GM18873 (cell line): Measurements from ENCODE around the gene ITSN1.

Source experiments
- ATAC-seq: cut with Tn5 transposase; IDR thresholded peaks from one replicate; pipeline ENCODE4 v1.9.1; 2021; ENCODE audit warnings: mild to moderate bottlenecking, moderate library complexity, moderate number of reproducible peaks; ENCODE audit not compliant: unreplicated experiment, low FRiP score

Gene ITSN1

DNA sequence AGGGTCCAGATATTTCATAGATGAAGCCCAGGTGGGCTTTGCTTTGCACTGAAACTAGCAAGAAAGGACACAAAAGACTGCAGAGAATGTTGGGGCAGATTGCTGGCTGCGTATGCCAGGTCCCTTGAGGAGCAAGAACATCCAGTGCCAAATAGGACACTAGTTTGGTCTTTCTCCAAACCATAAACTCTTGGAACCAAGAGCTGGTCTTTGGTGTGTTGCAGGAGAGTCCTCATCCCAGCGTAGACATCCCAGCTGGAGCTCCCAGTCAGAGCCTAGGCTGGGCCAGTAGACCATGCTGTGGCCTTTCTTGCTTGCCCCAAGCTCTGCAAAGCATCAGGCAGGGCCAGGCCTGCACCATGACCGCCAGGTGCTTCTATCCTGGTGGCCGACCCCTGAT is 185.8 kb downstream of the ITSN1 start:
- ATAC-seq = no peak

DNA sequence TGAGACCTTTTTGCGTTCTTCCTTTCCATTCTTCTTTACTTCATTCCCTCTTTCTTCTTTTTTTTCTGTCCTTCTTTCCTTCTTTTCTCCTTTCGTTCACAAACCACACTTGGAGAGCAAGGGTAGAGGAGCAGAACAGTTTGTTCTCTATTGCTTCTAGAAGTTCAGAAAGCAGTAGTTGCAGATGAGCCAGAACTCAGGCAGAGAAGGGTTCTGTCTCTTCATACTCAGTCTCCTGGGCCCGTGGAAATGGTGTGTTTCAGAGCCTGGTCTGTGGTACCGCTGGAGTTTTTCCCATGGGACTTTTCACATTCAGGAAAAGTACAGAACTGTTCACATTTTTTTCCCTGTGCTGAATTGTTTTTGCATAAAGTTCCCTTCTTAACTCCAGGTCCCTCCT is 186.3 kb downstream of the ITSN1 start:
- ATAC-seq = no peak

DNA sequence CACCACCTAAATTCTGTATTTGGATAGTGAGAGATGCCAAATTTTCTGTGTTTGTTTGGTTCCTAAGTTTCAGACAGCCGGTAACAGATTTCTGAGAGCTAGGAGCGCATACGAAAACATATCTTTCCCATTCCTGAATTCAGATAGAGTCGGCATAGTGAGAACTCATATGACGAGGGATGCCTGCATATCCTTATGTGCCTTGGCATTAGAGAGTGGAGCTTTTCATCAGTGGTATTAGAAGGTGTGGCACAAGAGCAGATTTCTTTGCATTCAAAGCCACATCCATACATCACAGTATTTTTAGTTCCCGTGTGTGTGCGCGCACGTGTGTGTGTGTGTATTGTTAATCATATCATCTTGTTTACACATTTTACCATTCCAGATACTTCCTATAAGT is 187.5 kb downstream of the ITSN1 start:
- no peak for ATAC-seq

DNA sequence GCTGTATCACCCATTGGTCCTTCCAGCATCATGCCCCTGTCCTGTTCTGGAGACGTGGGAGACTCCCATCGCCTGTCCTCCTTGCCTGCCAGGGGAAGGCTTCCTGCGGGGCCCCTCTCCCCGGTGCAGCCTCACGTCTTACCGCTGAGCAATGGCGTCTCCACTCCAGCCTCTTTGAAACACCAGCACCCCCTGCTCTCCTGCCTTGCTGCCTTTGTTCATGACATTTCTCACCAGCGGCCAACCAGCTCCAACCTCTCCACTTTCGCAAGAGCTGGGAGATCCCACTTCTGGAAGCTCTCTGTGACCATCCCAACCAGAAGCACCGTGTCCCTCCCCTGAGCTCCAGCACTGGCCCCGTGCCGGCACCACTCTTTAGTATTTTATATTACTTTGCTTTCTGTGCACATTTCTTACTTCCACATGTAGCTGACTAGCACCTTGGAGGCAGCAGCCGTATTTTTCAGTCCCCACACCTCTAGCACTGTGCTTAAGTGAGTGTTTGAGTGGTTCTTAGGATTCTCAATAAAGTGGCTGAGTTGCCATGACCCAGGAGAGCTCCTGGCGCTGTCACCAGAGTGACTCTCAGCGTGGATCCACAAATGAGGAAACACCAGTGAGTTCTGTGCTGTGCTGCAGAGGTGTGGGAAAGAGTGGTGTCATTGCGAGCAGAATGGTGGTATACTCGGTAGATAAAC is 189.8 kb downstream of the ITSN1 start:
- ATAC-seq = no peak

DNA sequence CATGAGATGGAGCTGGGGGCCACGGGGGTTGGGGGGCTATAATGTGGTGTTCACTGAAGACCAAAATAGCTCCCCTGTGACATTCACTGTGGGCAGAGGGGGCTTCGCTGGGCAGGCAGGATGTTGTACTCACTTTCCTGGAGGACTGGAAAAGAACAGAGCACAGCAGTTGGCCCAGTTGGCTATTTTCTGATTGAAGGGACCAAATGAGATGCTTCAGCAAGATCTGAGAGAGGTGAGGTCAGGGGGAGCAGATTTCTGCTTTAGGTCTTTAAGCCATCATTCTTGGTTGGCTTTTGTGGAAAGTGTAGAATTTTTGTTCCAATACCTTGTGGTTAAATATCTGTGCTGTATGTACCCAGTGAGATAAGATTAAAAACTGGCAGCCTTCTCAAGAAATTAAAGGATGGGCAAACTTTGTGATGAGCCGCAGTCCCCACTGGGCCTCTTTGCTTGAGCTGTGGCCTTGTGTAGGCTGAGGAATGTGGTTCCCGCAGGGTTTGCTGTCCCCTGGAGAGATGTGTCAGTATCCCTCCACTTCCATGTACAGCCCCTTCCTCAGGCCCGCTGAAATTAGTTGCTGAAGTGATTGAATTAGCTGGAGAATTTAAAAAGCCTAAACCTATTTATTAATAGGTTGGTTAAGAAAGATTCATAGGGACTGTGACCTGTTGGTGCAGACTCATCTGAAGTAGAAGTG is 192.7 kb downstream of the ITSN1 start:
- ATAC-seq = no peak

DNA sequence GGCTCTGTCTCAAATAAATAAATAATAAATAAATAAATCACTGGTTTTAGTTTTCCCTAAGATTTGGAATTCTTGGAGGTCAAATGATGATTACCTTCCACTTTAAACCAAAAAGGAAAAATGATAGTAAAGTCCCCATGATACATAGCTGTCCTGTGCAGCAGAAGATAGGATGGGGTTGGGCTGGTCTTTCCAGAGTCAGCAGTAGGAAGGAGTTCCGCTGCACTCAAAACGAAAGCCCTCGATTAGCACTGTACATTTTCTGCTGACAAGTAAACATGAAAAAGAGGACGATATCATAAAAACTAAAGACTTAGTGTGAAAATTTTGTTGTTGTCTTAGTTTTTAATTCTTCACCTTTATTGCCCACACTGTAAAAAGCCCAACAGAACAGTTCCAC is 193.6 kb downstream of the ITSN1 start:
- no peak for ATAC-seq

DNA sequence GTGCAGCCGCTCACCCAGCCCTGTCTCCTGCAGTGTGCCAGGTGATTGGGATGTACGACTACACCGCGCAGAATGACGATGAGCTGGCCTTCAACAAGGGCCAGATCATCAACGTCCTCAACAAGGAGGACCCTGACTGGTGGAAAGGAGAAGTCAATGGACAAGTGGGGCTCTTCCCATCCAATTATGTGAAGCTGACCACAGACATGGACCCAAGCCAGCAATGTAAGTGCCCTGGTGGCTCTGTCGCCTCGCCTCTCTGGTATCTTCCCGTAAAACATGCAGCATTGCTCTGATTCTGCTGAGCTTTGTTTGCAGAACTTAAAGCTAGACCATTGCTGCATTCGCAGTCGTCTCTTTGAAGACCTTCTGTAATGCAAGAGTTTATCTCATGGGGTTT is 194.1 kb downstream of the ITSN1 start:
- no peak for ATAC-seq

DNA sequence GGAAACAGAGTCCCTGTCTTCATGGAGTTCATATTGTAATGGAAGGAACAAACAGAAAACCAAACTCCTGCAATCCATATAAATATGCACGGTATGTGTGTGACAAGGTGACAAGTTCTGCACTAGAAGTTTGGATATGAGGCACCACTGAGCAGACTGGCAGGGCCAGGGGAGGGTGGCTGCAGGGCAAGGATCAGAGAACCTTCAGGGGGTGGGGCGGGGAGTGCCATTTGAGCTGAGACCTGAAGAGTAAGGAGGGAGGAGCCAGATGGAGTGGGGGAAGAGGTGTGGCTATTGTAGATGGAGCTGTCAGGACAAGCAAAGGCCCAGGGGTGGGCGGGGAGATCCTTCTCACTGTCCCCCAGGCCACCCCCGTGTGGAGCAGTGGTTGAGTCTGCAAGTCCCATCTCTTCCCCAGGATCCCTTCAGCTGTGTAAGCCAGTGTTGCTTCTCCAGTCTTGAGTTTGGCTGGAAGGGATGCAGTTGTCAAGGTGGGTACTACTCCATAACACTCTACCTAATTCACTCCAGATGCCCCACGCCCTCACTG is 196.9 kb downstream of the ITSN1 start:
- ATAC-seq = no peak

DNA sequence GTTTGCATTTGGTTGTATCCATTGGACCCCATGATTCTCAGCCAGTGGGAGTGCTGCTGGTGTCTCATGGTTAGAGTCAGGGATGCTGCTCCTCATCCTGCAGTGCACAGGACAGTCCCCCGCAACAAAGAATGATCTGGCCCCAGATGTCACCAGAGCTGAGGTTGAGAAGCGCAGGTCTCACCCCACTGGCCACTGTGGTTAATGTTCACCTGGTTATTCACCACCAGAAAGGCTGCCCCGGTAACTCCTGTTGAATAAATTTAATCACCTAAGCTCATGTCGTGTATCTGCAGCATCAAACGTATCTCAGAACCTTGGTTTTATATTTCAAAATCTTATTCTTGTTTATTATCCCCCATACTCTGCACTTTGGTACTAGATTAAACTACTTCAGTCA is 197.5 kb downstream of the ITSN1 start:
- ATAC-seq = no peak

DNA sequence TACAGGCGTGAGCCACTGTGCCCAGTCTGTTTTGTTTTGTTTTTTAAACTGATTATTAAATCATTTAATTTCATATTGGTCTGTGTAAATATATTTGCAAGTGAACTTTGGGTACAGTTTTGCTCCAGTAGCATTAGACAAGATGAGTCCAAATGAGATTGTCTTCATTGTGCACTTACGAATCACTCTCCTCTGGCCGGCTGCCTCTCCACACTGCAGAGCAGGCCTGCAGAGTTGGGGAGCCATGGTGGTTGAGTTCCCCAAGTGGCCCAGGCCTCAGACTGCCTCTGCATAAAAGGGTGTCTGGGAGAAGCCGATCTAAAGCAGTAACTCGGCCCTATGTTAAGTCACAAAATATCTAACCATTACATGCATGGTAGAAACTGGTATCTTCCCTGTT is 198.5 kb downstream of the ITSN1 start:
- ATAC-seq = no peak

DNA sequence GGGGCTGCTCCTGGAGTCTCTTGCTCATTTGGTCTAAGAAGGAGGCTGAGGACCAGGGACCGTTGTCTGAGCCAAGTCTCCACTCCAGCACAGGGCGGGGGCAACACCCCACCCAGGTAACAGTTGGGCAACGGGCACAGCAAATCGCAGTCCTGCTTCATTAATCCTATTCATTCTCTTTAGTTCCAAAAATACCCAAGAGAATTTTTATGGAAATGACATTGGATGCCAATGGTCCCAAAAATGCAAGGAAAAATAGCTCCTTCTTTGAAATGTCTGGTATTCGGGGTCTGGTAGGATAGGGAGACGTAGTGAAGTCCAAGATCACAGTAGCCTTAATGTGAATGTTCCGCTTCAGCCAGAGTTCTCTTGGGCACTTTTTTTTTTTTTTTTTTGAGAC is 199.3 kb downstream of the ITSN1 start:
- ATAC-seq = no peak

DNA sequence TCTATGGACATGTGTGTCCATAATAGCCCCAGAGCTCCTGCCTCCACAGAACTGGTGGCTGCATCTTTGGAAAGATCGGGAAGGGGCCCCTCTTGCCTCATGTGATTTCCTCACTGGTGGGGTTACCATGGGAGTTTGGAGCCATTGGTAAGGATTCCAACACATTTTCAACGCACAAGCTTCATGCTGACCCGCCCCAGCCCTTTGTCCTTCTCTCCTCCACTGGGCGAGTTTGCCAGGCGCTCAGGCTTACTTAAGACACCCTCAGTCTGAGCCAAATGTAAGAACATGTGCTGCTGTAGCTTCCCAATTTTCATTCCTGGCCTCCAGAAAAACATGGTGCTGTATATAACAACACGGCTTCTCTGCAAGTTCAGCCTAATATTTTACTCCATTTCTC is 200.9 kb downstream of the ITSN1 start:
- ATAC-seq = no peak

DNA sequence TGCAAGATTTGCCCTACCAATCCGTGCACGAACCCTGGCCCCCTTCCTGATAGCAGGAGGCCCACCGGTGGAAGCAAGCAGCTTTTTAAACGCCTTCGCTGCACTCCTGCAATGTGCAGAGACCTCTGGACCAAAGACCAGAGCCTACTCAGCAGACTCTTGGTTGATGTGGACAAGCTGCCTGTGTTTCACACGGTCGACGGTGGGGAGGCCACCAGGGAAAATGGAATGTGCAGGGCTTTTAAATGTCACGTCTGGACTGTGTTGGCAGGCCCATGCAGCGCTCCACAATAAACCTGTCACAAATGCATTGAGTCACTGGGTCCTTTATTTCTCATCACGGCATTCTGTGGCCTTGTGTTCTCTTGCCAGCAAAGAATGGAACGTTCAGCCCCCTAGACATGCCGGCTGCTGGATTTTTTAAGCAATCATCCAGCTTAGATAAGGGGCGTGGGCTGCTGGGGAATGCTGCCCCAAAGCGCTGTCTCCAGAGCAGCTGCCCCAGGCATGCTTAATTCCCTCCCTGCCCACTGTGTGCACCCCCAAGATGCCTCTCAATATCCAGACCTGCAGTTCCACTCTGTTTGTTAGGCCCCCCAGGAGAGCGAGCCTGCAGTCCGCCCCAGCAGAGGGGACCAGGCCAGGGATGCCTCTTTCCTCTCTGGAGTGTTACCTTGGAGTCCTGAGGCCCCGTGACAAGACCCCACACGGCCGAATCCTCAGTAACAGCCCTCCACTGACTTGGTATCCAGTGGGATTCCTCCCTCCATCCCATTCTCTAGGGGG is 202.0 kb downstream of the ITSN1 start:
- no peak for ATAC-seq

DNA sequence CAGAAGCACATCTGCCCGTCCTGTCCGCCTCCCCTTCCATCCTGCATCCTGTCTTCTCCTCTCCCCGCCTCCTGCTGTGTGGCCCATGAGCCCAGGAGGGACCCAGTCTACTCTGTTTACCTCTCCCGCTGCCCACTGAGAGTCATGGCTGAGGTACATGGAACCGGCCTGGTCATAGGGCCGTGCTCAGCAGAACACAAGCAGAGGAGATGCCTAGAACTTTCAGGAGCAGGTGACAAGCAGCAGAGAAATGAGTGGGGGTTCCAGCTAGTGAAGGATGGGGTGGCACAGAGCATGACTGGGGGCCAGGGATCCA is 202.5 kb downstream of the ITSN1 start:
- no peak for ATAC-seq

DNA sequence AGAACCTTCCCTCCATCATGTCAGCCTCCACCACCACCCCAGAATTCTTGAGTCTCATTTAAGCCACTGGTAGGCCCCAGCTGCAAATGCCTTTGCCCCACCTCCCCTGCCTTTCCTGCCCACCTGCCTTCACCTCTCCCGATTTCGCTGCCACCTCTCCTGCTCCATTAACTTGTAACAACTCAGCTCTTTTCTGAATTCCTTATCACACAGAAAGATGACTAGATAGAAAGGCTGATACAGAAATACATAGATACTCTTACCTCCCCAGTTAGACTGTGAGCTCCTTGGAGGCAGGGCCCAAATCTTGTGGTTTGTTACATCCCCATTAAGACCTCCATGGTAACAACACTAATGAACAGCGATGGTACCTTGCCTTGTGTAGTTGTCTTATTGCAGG is 203.8 kb downstream of the ITSN1 start:
- ATAC-seq = no peak

DNA sequence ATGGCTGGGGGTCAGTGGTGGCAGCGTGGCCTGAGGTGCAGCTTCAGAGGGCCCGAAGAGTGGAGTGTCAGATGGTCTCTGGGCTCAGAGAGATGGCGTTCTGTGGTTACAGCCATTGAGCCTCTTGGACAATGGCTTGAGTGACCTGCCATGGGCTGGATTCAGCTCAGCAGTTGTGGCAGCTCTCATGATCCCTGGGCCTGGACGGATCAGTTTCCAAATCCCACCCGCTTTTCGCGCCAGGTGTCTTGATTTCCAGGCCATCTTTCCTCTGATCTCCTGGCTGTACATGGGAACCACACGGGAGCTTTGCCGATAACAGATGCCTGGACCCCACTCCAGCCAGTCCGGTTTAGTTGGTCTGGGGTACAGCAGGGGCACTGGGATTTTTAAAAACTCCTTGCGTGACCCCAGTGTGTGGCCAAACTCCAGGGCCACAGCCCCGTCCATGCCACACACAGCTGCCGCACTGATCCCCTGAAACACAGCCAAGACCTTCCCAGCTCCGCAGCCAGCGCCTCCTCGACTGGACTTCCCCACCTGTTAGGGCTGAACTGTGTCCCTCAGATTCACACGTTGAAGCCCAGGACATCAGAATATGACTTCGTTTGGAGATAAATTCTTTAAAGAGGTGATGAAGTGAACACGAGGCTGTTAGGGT is 205.4 kb downstream of the ITSN1 start:
- no peak for ATAC-seq

DNA sequence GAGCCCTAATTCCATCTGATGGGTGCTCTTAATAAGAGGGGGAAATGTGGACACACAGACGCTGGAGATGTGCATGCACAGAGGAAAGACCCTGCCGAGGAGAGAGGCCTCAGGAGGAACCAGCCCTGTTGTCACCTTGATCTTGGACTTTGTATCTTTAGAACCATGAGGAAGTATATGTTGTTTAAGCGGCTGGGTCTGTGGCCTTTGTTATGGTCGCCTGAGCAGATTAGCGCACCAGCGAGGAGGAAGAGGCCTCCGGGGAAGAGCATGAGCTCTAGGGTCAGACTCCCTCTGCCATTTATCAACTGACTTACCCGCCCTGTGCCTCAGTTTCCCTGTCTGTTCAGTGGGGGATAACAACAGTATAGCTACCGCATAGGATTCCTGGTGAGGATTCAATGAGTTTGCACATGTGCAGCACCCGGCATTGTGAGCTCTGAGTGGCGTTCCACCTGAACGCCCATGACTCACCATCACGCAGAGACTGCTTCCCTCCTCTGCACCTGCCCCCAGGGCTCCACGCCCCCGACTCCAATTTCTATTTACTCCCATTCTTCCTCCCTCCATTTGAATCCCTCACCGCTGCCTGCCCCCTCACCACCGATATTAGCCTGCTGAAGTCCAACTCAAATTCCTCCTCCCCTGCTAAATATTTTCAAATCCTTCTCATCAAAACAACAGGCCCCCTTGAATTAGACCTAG is 206.1 kb downstream of the ITSN1 start:
- no peak for ATAC-seq

DNA sequence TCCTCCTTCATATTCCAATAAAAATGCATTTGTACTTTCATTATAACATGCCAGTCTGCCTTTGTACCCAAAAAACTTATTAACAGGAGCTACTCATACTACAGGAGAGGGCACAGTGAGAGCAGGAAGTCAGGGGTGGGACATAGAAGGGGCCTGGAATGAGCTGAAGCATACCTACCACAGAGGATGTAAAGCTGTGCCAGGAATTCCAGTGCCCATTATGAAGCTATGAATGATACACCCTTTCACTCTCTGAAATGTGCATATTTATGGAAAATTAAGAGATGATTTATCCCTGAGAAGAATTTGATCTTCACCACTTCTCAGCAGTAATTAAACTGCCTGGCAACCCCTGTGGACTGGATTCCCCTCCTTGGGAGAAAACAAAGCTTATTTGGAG is 207.5 kb downstream of the ITSN1 start:
- ATAC-seq = no peak

DNA sequence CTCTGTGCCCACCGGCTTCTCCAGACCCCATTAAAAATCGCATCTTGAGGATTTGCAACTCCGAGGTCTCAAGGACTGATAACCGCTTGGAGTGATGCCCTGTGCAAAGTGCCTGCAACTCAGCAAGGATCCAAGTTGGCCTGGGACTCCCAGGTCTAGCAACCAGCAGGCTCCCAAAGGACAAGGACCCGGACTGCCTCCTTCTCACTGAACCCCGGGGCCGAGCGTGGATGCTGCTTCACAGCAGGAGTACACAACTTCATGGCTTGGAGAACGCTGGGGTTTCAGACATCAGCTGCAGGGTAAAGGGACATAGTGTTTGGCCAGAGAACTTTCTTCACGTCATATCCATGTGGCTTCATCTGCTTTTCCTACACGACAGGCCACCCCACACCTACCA is 208.1 kb downstream of the ITSN1 start:
- ATAC-seq = no peak

DNA sequence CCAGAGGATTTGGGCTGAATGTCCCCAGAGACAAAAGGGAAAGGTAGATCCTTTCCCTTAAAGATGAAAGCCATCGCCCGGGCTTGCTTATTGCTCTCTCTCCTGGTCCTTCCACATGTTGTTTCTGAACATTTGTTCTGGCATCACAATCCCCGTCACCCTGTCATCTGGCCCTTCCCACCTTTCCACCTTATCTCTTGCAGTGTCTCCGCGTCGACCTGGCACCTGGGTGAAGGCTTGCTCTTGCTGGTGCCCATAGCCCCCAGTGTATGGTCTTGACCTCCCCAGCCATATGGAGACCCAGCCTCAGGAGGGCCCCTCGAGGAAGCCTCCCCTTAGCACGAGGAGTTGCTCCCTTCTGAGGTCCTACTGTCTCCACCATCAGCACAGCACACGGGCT is 208.7 kb downstream of the ITSN1 start:
- no peak for ATAC-seq
